Activated CD8-positive, alpha-beta memory T cell treated with anti-CD3 and anti-CD28 coated beads for 48 hours (primary cell): ENCODE results near the gene THUMPD1.
A peak's percentile ranks its signal among the peaks of the same experiment; 100 is the strongest.
"Not testable (repeated sequence)": the region's sequence is repeated elsewhere in the genome, so short reads cannot be mapped to it uniquely, and the experiment has no call there.

Experiments used
- DNase-seq, 3 experiments: peaks; one replicate each; pipeline ENCODE4 v3.0.0-alpha.2; 2020; ENCODE audit warnings: low read depth in 2 of 3, low spot score in 2 of 3

THUMPD1 gene

GRCh38 chr16:20741554-20742285 lies at the start of gene THUMPD1:
THUMPD1 (minus strand) TSS chr16:20741818; CDS start chr16:20741739, 79 bp downstream.
- peak; percentile 91 to 99 (median 95) for DNase-seq

GRCh38 chr16:20789130-20789529 lies 47.5 kb upstream of the THUMPD1 start:
- no peak for DNase-seq

DNA sequence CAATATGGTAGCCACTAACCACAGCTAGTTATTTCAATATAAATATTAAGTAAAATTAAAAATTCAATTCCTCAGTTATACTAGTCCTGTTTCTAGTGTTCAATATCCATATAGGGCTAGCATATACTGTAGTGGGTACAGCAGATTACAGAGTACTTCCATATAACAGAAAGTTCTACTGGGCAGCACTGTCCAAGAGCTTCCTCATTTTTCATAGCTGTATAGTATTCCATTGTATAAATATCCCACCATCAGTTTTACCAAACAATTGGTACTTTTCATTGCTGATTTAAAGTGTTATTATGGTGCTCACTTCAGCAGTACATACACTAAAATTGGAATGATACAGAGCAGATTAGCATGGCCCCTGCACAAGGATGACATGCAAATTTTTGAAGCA lies 42.6 kb upstream of the THUMPD1 start:
- no peak for DNase-seq

- DNase-seq: no peak
Observed at GRCh38 chr16:20782470-20782869, 40.9 kb upstream of the THUMPD1 start.

GRCh38 chr16:20781697-20782096 lies 40.1 kb upstream of the THUMPD1 start:
- no peak for DNase-seq

DNA sequence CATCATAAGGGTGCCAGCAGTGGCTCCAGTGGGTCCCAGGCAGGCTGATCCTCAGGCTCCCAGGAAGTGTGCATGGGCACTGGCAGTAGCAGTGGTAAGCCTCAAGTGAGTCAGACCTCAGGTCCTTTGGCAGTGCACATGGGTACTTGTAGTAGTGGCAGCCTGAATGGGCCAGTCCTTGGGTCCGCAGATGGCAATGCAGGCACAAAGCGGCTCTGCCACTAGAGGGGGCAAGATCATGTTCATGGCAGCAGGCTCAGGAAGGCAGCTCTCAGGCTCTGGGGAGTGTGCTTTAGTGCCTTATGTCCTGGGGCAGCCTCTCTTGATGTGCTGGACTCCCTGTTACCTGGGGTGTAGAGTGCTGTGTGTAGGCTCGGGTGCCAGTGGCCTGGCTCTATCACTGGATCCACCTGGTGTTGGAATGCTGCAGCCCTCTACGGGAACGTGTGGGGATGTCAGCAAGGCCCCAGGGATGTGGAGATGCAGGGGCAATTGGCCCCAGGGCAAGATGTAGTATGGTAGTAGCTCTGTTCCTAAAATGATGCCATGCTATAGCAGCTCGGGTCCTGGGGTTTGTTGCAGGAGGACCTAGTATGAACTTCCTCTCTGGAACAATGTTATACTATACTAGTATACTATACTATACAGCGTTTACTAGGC lies 33.2 kb upstream of the THUMPD1 start:
- DNase-seq: peak; percentile 4 to 44 (median 12)

DNA sequence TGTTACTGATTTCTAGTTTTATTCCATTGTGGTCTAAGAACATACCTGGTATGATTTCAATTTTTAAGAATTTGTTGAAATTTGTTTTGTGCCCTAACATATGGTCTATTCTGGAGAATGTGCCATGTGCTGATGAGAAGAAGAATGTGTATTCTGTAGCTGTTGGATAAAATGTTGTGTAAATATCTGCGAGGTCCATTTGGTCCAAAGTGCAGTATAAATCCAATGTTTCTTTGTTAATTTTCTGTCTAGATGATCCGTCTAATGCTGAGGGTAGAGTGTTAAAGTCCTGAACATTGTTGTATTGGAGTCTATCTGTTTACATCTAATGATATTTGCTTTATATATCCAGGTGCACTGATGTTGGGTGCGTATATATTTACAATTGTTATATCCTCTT lies 32.1 kb upstream of the THUMPD1 start:
- DNase-seq: no peak

GRCh38 chr16:20768818-20769217 lies 27.2 kb upstream of the THUMPD1 start:
- no peak for DNase-seq

- no peak for DNase-seq
Observed at GRCh38 chr16:20768121-20768520, 26.5 kb upstream of the THUMPD1 start.

GRCh38 chr16:20767577-20767976 lies 26.0 kb upstream of the THUMPD1 start:
- DNase-seq: no peak

DNA sequence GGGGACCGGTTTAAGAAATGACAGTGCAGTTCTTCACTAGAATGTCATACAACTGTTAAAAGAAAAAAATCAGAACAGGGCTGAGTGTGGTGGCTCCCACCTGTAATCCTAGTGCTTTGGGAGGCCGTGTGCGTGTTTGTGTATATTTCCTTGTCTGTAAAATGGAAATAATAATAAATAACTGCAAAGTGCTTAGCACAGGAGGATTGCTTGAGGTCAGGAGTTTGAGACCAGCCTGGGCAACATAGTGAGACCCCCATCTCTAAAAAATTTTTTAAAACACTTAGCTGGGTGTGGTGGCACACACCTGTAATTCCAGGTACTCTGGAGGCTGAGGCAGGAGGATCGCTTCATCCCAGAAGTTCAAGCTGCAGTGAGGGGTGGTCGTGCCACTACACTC lies 24.7 kb upstream of the THUMPD1 start:
- DNase-seq: no peak

- no peak for DNase-seq
Observed at GRCh38 chr16:20765732-20766131, 24.1 kb upstream of the THUMPD1 start.

DNA sequence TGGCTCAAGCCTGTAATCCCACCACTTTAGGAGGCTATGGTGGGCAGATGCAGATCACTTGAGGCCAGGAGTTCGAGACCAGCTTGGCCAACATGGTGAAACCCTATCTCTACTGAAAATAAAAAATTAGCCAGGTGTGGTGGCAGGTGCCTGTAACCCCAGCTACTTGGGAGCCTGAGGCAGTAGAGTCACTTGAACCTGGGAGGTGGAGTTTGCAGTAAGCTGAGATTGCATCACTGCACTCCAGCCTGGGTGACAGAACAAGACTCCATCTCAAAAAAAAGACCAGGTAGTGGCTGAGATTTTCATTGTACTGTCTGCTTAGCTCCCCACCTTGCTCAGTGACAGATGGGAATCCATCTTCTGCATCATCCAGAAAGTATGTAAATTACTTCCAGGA lies 22.8 kb upstream of the THUMPD1 start:
- not testable (repeated sequence) for DNase-seq

- peak in 2 of 3 experiments; percentile 5 to 28 for DNase-seq
Observed at GRCh38 chr16:20763461-20764232, 22.0 kb upstream of the THUMPD1 start, which contains the start of gene ACSM3. ACSM3 (plus strand) TSS chr16:20764014; CDS start chr16:20770035, 6,021 bp downstream.

DNA sequence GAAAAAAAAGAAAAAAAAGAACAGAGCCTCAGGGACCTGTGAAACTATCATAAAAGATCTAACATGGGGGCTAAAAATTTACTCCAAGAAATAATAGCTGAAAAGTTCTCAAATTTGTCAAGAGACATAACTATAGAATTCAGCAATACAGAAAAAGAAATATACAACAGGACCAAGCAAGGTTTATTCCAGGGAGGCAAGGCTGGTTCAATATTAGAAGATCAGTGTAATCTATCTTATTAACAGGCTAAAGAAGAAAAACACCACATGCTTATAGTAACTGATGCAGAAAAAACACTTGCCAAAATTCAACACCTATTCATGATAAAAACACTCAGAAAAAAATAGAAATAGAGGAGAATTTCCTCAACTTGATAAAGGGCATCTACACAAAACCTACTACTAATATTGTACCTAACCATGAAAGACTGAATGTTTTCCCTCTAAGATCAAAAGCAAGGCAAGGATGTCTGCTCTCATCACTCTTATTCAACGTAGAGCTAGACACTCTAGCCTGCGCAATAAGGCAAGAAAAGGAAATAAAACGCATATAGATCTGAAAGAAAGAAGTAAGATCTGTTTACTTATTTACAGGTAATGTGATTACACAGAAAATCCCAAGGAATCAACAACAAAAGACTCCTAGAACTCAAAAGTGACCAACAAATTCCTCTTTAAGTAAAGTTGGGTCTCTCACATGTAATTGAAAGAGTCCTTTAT lies 20.9 kb upstream of the THUMPD1 start:
- no peak for DNase-seq

GRCh38 chr16:20761175-20761574 lies 19.6 kb upstream of the THUMPD1 start:
- no peak for DNase-seq

- no peak for DNase-seq
Observed at GRCh38 chr16:20760346-20760745, 18.7 kb upstream of the THUMPD1 start.

- not testable (repeated sequence) for DNase-seq
Observed at GRCh38 chr16:20755799-20756198, 14.2 kb upstream of the THUMPD1 start.

DNA sequence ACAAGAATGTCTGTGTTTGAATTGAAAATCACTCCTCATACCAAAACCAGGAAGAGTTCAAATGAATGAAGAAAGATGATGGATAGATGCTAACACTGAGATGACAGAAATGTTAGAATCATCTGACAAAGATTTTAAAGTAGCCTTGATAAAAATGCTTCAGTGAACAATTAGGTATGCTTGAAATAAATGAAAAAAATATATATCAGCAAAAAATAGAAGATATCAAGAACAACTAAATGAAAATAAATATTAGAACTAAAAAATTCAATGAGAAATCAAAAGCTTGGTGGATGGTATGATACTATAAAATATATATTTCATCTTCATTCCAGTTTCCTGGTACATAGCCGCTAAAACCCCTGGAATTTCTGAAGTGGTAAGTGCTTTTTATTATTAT lies 13.6 kb upstream of the THUMPD1 start:
- no peak for DNase-seq

GRCh38 chr16:20753727-20754126 lies 12.1 kb upstream of the THUMPD1 start:
- no peak for DNase-seq

DNA sequence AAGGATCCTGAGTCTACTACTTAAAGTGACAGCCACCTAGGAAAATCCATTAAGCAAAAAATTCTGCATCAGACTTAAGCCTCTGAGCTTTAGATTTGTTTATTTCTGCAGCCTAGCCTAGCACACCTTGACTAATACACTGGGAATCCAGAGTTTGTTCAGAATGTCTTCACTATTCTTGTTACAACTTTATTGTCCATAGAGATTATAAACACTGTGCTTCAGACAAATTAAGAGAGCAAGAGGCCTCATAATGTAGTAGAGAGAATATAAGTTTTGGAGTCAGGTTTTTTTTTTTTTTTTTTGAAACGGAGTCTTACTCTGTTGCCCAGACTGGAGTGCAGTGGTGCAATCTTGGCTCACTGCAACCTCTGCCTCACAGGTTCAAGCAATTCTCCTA lies 8.9 kb upstream of the THUMPD1 start:
- DNase-seq: no peak
